ENCODE data around the gene PLCZ1. TPM values are rescaled to one million over a fixed set of nuclear protein-coding genes. Genes with fewer than 3 reads are reported as not detected.

The PLCZ1 gene
- total RNA-seq, 2 donors from 2014 or later: not detected

GRCh38 chr12:18720690-18721089 lies 17.1 kb downstream of the PLCZ1 start:
- H3K27me3 ChIP-seq (replicated peaks; ENCODE audit: insufficient read depth): no peaks in the 10 kb centered on the region
- H3K27ac ChIP-seq: no peak overlapping the region
- TF ChIP-seq, protein P1, sequence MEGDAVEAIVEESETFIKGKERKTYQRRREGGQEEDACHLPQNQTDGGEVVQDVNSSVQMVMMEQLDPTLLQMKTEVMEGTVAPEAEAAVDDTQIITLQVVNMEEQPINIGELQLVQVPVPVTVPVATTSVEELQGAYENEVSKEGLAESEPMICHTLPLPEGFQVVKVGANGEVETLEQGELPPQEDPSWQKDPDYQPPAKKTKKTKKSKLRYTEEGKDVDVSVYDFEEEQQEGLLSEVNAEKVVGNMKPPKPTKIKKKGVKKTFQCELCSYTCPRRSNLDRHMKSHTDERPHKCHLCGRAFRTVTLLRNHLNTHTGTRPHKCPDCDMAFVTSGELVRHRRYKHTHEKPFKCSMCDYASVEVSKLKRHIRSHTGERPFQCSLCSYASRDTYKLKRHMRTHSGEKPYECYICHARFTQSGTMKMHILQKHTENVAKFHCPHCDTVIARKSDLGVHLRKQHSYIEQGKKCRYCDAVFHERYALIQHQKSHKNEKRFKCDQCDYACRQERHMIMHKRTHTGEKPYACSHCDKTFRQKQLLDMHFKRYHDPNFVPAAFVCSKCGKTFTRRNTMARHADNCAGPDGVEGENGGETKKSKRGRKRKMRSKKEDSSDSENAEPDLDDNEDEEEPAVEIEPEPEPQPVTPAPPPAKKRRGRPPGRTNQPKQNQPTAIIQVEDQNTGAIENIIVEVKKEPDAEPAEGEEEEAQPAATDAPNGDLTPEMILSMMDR (IDR thresholded peaks at IDR 0.05): no peak
- no peaks in the 10 kb centered on the region for H3K9me3 ChIP-seq
- ATAC-seq (ENCODE audit: insufficient number of reproducible peaks, low FRiP score, low read depth) (no peak), DNase-seq (ENCODE audit: low spot score) (no peak)
- H3K4me3 ChIP-seq: no peak overlapping the region
- H3K36me3 ChIP-seq: no peaks in the 10 kb centered on the region
- H3K4me1 ChIP-seq (ENCODE audit: control insufficient read depth in 1 of 2, low read depth in 2 of 2): no peaks in the 10 kb centered on the region

- ATAC-seq (ENCODE audit: insufficient number of reproducible peaks, low FRiP score, low read depth): no peak
- H3K27me3 ChIP-seq (replicated peaks; ENCODE audit: insufficient read depth): no peaks in the 10 kb centered on the region
- no peaks in the 10 kb centered on the region for H3K36me3 ChIP-seq
- H3K9me3 ChIP-seq: no peaks in the 10 kb centered on the region
- TF ChIP-seq, protein P1 (IDR thresholded peaks at IDR 0.05): no peak
- no peak overlapping the region for H3K4me3 ChIP-seq
- H3K27ac ChIP-seq: no peak overlapping the region
- H3K4me1 ChIP-seq (ENCODE audit: control insufficient read depth in 1 of 2, low read depth in 2 of 2): no peaks in the 10 kb centered on the region
- no peak for DNase-seq (ENCODE audit: low spot score)
These were observed 17.8 kb downstream of the PLCZ1 start for GRCh38 chr12:18719922-18720510.

GRCh38 chr12:18718462-18718861 lies 19.4 kb downstream of the PLCZ1 start:
- Histone ChIP-seq H3K9me3 (no peaks in the 10 kb centered on the region), H3K27me3 (replicated peaks; ENCODE audit: insufficient read depth) (no peaks in the 10 kb centered on the region), H3K4me3 (no peak overlapping the region), H3K36me3 (no peaks in the 10 kb centered on the region), H3K27ac (no peak overlapping the region), H3K4me1 (ENCODE audit: control insufficient read depth in 1 of 2, low read depth in 2 of 2) (no peaks in the 10 kb centered on the region)
- DNase-seq (ENCODE audit: low spot score): no peak
- no peak for ATAC-seq (ENCODE audit: insufficient number of reproducible peaks, low FRiP score, low read depth)
- TF ChIP-seq, protein P1 (IDR thresholded peaks at IDR 0.05): no peak

DNA sequence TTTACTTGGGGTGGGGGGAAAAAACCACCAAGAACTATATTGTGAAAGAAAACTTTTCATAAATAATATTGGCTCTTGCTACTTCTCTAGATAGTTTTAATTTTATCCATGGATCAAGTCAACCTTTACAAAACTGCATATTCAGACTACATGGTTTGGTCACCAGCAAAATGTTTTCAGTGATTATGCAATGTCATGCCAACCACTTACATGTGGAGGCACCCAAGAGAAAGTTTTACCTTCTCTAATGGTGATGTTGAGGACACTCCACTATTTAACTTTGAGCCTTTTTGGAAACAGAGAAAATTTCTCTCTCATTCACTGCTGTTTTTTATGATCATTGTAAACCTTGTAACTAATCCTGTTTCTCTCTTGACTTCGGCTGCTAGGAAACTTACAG lies 21.6 kb downstream of the PLCZ1 start:
- H3K27me3 ChIP-seq (replicated peaks; ENCODE audit: insufficient read depth): no peaks in the 10 kb centered on the region
- TF ChIP-seq, protein P1 (IDR thresholded peaks at IDR 0.05): no peak
- no peak overlapping the region for H3K4me3 ChIP-seq
- H3K27ac ChIP-seq: no peak overlapping the region
- ATAC-seq (ENCODE audit: insufficient number of reproducible peaks, low FRiP score, low read depth): no peak
- H3K9me3 ChIP-seq: no peaks in the 10 kb centered on the region
- DNase-seq (ENCODE audit: low spot score): no peak
- H3K4me1 ChIP-seq (ENCODE audit: control insufficient read depth in 1 of 2, low read depth in 2 of 2): no peaks in the 10 kb centered on the region
- H3K36me3 ChIP-seq: no peaks in the 10 kb centered on the region

DNA sequence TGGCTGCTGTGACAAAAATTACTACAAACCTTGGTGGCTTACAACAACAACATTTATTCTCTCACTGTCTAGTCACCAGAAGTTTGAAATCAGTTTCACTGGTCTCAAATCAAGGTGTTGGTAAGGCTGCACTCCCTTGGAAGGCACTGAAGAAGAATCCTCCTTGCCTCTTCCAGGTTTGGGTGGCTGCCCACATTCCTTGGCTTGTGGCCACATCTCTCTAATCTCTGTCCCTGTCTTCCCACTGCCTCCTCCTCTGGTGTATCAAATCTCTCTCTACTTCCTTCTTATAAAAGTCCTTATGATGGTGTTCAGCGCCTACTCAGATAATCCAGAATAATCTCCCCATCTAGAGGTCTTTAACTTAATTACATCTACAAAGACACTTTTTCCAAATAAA lies 31.0 kb downstream of the PLCZ1 start:
- no peaks in the 10 kb centered on the region for H3K4me1 ChIP-seq (ENCODE audit: control insufficient read depth in 1 of 2, low read depth in 2 of 2)
- DNase-seq (ENCODE audit: low spot score): no peak
- H3K27me3 ChIP-seq (replicated peaks; ENCODE audit: insufficient read depth): no peaks in the 10 kb centered on the region
- no peak overlapping the region for H3K4me3 ChIP-seq
- no peak overlapping the region for H3K27ac ChIP-seq
- ATAC-seq (ENCODE audit: insufficient number of reproducible peaks, low FRiP score, low read depth): no peak
- no peaks in the 10 kb centered on the region for H3K9me3 ChIP-seq
- TF ChIP-seq, protein P1 (IDR thresholded peaks at IDR 0.05): no peak
- no peaks in the 10 kb centered on the region for H3K36me3 ChIP-seq

Measured in thoracic aorta (tissue), 2 donors.